Measurements from ENCODE around the gene GDF10.

DNA sequence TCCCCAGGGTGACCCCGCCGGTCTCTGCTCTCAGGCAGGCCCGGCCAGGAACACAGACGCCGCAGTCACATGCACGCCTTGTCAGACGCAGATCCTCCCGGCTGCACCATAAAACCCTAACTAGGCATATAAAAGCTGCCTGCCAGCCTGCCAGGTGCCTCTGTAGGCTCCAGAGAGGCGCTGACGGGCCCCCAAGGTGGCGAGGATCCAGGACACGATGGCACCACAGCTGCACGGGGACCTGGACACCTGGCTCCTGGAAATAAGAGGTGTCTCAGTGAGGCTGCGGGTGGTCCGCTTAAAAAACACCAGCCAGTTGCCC lies 21.9 kb upstream of the GDF10 start:
- no peak for TF ChIP-seq TEAD4 (IDR thresholded peaks at IDR 0.05; ENCODE audit: low read depth, low read length)
- TF ChIP-seq SP1 (IDR thresholded peaks at IDR 0.05; ENCODE audit: low read depth, low read length): no peak
- no peak for TF ChIP-seq YY1 (IDR thresholded peaks at IDR 0.05; ENCODE audit: low read depth, low read length)
- no peak for TF ChIP-seq POLR2AphosphoS5 (IDR thresholded peaks at IDR 0.05; ENCODE audit: low read depth, low read length)
- TF ChIP-seq, protein P1, sequence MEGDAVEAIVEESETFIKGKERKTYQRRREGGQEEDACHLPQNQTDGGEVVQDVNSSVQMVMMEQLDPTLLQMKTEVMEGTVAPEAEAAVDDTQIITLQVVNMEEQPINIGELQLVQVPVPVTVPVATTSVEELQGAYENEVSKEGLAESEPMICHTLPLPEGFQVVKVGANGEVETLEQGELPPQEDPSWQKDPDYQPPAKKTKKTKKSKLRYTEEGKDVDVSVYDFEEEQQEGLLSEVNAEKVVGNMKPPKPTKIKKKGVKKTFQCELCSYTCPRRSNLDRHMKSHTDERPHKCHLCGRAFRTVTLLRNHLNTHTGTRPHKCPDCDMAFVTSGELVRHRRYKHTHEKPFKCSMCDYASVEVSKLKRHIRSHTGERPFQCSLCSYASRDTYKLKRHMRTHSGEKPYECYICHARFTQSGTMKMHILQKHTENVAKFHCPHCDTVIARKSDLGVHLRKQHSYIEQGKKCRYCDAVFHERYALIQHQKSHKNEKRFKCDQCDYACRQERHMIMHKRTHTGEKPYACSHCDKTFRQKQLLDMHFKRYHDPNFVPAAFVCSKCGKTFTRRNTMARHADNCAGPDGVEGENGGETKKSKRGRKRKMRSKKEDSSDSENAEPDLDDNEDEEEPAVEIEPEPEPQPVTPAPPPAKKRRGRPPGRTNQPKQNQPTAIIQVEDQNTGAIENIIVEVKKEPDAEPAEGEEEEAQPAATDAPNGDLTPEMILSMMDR (IDR thresholded peaks at IDR 0.05; ENCODE audit: control extremely low read depth in 1 of 3, insufficient read depth in 1 of 3, low read depth in 1 of 3, low read length in 3 of 3): no peak
